Effector CD4-positive, alpha-beta T cell (primary cell): ENCODE data around the gene ZNF197.
"Not testable (repeated sequence)": the region's sequence is repeated elsewhere in the genome, so short reads cannot be mapped to it uniquely, and the experiment has no call there.

ENCODE experiments used
- DNase-seq: peaks from one replicate; pipeline ENCODE4 v3.0.0-alpha.2; 2020
- total RNA-seq: gene quantifications from one replicate; lab custom pipeline; 2026; lab: John Stamatoyannopoulos, UW

Gene ZNF197
- 17.4 reads per million, percentile 44 among the genes with 10 or more reads in this experiment for total RNA-seq

DNA sequence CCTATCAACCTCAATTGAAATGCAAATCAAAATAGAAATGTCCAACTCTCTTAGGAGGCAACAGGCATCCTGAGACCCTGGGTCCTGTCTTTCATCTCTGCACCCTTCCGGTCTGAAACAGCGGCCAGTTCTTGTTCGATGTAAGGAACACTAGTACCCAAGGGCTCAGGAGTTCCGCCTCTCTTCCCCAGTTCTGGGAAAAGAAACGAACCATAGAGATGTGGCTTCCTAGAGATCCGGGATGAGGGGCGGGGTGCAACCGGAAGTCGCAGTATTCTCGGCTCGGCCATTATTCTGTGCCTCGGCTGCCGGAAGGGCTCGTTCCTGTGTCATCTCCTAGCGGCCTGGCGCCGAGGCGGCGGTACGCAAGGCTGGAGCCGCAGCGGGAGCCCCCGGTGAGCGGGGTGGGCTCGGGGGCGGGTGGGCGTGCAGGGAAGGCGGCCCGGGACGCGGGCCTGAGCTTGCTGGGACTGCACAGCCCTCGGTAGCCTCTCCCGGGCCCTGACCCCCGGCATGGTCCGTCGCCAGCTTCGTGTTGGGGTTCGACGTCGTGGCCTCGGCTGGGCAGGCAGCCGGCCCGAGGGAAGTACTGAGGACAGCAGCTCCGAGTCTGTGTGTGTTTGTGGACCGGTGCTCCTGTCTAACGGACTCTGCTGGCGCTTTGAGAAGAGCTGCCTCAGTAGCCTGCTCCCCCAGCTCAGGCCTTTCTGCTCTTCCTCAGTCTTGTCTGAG is at the start of gene ZNF197:
ZNF197 (plus strand) TSS at position 288 of the 732 bp plus-strand sequence. CDS start 4,119 bp downstream, outside the sequence.
- DNase-seq, result peak; percentile 6

DNA sequence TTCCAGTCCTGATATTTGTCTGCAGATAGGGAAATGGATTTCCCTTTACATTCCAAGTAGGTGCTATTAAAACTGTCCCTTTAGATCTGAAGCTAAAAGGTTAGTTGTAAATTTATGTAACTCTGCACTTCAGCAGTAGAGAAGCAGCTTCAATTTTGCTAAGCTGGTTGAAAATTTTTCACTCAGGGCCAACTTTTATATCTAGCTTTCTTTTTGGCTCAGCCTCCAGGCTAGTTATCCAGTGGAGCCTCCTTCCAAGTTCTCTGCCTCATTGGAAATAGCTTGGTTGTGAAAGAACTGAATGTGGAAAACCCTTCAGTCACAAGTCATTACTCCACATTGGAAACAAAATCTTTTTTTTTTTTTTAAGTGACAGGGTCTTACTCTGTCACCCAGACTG is 48.2 kb upstream of the ZNF197 start:
- no peak for DNase-seq

DNA sequence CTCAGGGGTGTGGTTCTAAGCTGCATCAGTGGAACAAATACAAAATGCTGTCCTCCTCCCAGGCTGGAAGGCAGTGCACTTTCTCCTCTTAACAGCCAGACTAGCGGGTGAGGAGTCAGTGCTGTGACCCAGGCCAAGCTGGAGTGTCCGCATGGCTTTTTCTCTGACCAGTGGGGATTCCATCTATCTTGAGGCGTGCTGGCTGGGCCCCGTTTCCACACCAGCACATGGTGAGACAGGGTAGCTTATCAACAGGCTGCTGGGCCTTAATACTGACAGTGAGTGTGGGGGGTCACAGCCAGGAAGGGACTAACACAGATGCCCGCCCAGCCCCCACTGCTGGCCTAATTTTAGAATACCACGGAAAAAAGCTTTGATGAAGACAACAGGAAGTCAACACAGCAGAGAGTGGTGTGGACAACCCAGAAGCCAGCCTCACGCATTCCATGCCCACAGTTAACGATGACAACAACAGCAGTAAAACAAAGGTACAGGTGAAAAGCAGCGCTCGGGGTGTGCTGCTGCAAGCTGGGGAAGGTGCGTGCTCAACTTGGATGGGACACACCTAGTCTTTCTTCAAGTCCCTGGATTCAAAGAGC is 47.4 kb upstream of the ZNF197 start:
- DNase-seq, result not testable (repeated sequence)

DNA sequence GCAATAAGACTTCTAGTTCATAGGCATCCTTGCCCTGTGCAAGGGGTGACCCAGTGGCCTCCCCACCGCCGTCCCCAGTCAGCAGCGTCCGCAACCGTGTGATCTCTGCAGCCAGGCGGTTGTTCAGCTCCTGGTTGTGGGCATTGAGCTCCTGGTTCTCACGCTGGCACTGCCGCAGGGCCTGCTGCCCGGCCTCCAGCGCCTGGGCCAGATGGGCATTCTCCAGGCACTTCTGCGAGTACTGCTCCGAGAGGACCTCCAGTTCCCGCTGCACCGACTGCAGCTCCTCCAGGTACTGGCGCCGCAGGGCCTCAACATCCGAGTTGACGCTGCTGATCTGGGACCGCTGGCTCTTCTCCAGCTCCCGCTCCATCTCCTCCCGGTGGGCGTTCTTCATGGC is 46.5 kb upstream of the ZNF197 start:
- not testable (repeated sequence) for DNase-seq

DNA sequence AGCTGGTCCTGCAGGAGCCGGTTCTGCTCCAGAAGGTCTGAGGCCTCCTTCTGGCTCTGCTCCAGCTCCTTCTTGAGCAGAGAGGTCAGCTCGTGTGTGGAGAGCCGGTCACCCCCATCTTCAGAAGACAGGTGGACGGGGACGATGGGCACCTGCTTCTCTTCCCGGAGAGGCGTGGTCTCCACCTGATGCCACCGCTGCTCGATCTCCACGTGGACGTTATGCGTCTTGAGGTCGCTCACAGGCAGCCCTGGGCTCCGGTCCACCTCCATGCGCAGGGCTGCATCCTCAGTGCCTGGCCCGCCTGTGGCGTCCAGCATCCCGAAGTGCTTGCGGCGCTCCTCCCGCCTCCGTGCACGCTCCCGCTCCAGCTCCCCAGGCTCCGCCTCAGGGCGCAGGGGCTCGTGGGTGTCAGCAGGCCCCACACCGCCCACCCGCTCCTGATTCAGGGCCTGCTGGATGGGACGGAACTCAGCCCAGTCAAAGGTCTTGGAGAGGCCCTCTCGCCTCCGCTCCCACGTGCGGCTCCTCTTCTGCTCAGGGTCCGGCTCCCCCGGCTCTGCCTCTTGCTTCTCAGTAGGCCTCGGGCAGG is 45.8 kb upstream of the ZNF197 start:
- not testable (repeated sequence) for DNase-seq

DNA sequence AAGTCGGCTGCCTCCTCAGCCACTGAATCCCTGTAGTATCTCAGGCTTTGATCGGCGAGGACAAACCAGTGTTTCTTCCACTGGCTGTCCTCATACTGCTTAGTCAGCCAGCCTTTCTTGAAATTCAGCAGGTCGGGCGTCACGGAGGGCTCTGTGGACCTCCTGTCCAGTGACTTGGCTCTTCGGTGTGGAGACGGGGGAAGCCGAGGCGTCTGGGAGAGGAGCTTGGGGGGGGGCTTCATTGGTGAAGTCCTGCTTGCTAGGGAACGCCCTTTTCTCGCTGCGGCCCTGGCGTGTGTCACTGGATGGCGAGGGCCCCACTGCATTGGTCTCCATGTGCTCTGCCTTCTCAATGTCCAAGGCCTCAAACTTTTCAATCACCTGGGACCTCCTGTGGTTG is 45.1 kb upstream of the ZNF197 start:
- not testable (repeated sequence) for DNase-seq

DNA sequence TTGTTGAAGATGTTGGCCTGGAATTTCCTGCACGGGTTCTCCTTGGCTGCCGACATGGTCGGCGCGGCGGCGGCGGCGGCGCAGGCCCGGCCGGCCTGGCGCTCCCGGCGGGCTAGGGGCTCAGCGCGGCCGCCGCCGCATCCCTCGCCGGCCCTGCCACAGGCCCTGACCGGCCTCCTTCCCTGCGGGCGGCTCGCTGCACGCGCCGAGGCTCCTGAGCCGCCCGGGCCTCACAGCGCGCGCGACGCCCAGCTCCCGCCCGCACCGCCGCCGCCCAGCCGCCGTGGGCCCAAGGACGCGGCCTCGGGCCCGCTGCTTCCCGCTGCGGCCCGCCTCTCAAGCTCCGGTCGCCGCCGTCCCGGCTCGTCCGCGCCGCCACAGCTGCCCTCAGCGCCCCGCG is 43.9 kb upstream of the ZNF197 start:
- DNase-seq, result not testable (repeated sequence)

DNA sequence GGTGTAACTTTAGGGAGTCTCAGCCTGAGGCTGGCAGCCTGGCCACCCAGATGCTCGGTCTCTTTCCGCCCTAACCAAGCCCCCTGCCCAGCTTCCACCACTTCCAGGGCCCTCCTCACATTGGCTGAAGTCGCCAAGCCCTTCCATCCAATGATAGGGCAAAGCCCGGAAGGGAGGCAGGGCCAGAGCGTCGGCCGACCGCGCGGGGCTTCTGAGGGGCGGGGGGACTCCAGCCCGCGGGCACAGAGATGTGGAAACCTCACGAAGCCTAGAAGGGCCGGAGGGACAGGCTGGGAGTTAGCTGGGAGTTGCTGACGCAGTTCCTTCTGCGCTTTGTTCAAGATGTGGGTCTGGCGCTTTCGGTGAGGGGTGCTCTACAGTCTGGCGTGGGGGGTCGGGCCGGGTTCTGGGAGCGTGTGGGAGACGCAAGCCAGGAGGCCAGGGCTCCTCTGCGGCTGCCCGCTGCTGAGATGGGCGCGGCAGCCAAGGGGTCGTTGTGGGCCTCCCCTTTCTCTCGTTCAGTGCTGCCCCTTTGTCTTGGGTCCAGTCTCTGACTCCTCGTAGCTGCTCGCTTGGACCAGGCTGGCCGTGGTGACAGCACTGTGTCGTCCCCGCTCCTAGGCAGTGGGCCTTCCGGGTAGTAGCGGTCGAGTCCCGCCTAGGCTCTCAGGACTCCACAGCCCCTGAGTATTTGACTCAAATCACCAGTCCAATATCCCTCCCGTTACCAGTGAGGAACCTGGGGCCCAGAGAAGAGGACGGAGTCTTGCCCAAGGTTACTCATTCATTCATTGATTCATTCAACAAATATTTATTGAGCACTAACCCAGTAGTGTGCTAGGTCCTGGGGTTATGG is 40.0 kb upstream of the ZNF197 start, which contains the start of gene ZNF660:
ZNF660 (plus strand) TSS at position 319 of the 856 bp plus-strand sequence. CDS start 9,230 bp downstream, outside the sequence.
- DNase-seq, result no peak

DNA sequence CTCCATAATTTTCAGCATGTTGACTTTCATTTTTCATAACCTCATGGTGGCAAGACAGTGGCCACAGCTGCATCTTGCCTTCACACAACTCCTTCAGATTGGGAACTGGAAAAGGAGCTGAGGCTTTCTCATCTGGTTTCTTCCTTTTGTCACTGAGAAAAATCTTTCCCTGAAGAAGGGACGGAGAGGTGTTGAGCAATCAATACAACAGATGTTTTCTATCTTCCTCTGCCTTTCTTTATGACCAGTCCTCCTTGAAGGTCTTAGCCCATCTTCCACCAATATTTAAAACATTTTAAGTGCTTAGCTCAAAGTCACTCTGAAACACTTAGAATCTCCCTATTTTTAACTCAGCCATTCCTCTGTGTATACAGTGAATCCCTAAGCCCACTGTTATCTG is 28.2 kb upstream of the ZNF197 start:
- DNase-seq, result no peak

DNA sequence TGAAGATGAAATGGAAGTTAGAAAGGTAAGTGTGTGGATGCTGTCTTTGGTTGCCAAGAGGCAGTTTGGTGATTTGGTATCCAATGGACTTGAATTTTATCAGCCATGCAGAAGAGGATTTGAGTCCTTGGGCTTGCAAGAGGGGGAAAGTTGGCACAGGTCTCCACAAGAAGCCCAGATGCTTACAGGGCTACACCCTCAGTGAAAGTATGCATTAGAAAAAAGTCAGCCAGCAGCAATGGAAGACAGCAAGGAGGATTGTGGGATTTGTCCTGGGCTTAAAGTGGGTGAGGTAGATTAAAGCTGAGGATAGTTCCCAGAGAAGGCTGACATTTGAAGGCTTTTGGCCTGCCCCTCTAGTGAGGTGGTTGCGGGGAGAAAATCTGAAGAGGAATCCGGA is 23.1 kb upstream of the ZNF197 start:
- no peak for DNase-seq

DNA sequence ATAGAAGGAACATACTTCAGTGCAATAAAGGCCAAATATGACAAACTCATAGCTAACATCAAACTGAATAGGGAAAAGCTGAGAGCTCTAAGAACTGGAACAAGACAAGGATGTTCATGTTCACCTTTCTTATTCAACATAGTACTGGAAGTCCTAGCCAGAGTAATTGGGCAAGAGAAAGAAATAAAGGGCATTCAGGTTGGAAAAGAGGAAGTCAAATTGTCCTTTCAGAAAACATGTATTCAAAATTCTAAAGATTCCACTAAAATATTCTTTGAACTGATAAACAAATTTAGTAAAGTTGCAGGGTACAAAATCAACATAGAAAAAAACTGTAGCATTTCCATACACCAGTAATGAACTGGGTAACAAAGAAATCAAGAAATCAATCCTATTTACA is 12.2 kb upstream of the ZNF197 start:
- DNase-seq, result no peak

DNA sequence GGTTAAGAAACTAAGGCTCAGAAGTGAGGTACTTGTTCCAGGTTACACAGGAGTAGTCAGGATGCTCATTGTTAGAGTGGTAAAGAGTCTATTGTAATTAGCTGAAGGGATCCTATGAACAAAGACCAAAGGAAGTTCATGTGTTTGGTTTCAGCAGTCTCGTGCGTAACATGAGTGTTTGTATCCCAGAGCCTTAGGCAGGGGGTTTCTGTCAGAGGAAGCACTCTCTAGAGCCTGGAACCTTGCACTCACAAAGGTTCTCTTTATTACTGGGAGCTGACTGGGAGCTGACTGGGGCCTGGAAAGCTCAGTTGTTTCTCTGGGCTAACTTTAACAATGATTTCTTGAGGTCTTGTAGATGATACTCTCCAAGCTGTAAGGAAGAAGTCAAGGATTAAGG is 3.9 kb downstream of the ZNF197 start:
- DNase-seq, result no peak

DNA sequence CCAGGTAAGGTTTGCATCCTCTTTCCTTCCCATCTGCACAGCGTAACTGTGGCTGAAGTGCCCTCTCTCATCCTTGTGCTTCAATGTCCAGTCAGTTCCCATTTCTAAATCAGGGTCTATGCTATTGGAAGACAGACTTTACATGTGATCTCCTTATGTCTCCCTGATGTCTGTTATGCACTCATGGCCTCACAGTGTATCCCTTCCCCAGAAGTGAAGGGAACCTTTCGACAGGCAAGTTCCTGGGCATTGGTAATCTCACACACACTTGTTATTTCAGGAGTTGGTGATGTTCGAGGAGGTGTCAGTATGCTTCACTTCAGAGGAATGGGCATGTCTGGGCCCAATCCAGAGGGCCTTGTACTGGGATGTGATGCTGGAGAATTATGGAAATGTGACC is 7.4 kb downstream of the ZNF197 start:
- DNase-seq, result no peak

DNA sequence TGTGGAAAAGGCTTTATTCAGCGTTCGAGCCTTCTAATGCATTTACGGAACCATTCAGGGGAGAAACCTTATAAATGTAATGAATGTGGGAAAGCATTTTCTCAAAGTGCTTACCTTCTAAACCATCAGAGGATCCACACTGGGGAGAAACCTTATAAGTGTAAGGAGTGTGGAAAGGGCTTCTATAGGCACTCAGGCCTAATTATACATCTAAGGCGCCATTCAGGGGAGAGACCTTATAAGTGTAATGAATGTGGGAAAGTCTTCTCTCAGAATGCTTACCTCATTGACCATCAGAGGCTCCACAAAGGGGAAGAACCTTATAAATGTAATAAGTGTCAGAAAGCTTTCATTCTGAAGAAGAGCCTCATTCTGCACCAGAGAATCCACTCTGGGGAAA is 17.5 kb downstream of the ZNF197 start:
- no peak for DNase-seq

DNA sequence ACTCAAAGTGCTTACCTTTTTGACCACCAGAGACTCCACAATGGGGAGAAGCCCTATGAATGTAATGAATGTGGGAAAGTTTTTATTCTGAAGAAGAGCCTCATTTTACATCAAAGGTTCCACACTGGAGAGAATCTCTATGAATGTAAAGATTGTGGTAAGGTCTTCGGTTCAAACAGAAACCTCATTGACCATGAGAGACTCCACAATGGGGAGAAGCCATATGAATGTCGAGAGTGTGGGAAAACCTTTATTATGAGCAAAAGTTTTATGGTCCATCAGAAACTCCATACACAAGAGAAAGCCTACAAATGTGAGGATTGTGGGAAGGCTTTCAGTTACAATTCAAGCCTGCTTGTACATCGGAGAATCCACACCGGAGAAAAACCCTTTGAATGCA is 18.2 kb downstream of the ZNF197 start:
- DNase-seq, result no peak

DNA sequence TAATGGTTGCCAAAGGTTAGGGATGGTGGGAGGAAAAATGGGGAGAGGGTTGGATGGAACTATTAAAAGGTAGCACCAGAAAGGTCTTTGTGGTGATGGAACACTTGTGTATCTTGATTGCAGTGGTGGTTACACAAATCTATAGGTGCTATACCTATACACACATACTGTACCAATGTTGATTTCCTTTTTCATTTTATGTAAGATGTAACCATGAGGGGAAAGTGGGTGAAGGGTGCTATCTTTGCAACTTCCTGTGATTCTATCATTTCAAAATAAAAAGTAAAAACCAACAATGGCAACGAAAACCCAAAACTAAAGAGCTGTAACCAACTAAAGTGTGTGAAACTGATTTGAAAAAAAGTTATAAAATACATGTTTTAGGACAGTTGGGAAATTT is 22.9 kb downstream of the ZNF197 start:
- DNase-seq, result no peak

DNA sequence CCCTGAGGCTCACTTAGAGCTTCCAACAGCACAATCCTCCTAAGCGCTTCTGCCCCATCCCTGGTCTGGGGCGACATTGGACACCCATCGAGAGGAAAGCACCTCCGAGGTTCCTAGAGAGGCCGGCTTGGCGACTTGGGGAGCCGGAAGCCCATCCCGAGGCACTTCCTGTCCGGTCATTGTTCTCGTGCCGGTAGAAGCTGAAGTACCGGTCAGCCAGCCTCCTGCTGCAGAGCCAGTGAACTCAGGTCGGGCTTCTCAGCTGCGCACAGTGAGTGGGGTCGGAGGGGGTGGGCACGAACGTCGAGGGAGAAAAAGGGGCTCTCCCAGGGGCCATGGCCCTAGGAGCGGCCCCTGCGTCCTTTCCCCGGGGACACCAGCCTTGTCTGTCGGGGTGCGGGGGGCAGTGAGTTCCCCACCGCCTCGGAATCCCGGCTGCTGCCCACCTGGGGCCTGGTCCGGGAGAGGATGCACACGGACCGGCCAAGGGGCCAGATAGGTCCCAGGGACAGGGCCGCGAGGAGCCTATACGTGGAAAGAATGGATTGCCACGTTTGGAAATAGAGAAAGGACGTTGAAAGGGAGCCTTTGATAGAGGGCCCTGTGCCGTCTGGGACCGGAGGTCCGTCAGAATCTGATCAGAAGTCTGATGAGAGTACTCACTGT is 23.9 kb downstream of the ZNF197 start, which contains the start of gene ZNF35:
ZNF35 (plus strand) TSS at position 169 of the 666 bp plus-strand sequence. CDS start 2,336 bp downstream, outside the sequence.
- DNase-seq, result no peak

DNA sequence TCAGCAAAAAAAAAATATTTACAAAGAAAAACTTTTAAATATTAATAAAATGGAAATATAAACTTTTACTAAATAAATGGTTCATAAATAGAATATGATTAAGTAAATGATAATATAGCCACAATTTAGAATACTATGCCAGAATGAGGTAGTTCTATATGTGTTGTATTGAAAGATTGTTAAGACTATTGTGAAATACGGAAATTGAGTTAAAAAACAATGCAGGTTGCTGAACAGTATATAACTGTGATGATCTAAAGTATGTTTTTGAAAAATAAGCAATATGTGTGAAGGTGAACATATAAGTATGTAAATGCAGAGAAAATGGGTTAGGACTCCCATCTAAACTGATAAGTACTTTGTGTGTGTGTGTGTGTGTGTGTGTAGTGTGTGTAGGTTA is 24.9 kb downstream of the ZNF197 start:
- DNase-seq, result no peak

DNA sequence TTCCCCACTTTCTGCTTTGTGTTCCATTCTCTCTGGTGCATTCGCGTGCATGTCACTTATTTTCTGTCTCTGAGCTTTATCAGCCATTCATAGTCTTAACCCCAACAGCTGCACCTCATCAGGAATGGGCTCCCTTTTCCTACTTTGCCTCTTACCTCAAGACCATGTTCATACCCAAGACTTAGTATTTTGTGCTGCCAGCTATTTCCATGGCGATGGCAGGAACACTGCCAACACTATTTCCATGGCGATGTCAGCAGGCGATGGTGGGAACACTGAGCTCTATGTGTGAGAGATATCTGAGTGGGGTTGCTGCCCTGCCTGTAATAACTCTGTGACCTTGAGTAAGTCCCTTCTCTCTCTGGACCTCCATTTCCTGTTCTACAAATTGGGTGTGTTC is 29.2 kb downstream of the ZNF197 start:
- DNase-seq, result no peak

DNA sequence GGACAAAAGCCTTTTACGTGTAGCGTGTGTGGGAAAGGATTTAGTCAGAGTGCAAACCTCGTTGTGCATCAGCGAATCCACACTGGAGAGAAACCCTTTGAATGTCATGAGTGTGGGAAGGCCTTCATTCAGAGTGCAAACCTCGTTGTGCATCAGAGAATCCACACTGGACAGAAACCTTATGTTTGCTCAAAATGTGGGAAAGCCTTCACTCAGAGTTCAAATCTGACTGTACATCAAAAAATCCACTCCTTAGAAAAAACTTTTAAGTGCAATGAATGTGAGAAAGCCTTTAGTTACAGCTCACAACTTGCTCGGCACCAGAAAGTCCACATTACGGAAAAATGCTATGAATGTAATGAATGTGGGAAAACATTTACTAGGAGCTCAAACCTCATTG is 34.2 kb downstream of the ZNF197 start:
- DNase-seq, result no peak

DNA sequence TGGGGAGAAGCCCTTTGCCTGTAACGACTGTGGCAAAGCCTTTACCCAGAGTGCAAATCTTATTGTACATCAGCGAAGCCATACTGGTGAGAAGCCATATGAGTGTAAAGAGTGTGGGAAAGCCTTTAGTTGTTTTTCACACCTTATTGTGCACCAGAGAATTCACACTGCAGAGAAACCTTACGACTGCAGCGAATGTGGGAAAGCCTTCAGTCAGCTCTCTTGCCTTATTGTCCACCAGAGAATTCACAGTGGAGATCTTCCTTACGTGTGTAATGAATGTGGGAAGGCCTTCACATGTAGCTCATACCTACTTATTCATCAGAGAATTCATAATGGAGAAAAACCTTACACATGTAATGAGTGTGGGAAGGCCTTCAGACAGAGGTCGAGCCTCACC is 34.6 kb downstream of the ZNF197 start:
- no peak for DNase-seq

DNA sequence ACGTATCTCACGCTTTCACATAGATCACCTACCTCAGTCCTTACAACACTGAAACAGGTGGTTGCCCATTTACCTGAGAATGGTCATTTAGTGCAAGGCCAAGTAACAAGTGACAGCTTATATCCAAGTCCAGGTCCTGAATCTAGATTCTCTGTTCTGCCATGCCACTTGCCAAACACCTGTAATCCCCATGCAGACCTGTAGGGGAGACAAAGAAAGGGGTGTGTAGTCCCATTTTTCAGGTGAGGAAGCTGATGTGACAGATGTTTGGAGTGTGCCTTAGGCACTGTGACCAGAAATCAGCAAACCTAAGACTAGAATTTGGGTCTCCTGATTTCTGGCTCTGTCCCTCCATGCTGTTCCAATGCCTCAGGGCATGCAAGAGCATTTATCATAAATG is 36.4 kb downstream of the ZNF197 start:
- DNase-seq, result no peak
